ENCODE results near the gene LAMTOR4.

Gene LAMTOR4

GRCh38 chr7:100148559-100149328, at the start of gene LAMTOR4:
Gene LAMTOR4 (plus strand): TSS chr7:100148918. CDS start chr7:100148973, 55 bp downstream.
- DNase-seq: peak; percentile 93

DNA sequence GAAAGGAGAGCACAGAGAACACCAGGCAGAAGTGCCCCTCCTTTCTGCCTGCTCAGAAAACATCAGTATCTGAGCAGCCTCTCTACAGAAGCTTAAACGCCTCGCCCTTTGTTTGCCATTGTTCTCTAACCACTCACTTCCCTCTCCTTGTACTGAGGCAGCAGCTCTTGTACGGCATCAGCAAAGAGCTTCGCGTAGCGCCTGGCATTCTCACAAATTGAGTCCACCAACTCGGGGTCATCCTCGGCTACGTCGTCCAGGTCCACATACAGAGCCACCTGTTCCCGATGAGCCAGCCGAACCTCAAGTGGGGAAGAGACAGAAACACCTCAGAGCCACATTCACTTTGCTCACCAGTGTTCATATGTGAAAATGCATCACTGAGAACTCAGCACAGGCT, 49.3 kb upstream of the LAMTOR4 start:
- DNase-seq: no peak

- DNase-seq: peak; percentile 79
Observed at GRCh38 chr7:100100420-100101015, 48.2 kb upstream of the LAMTOR4 start.

- DNase-seq: peak; percentile 92
Observed at GRCh38 chr7:100101016-100101862, 47.5 kb upstream of the LAMTOR4 start, which contains the start of the genes AP4M1 and MCM7. Gene AP4M1 (plus strand): TSS chr7:100101643. CDS start chr7:100101715, 72 bp downstream. Gene MCM7 (minus strand): TSS chr7:100101397. CDS start chr7:100101294, 103 bp downstream.

GRCh38 chr7:100102950-100103840, 45.5 kb upstream of the LAMTOR4 start:
- DNase-seq: no peak

GRCh38 chr7:100105534-100105933, 43.2 kb upstream of the LAMTOR4 start:
- no peak for DNase-seq

DNA sequence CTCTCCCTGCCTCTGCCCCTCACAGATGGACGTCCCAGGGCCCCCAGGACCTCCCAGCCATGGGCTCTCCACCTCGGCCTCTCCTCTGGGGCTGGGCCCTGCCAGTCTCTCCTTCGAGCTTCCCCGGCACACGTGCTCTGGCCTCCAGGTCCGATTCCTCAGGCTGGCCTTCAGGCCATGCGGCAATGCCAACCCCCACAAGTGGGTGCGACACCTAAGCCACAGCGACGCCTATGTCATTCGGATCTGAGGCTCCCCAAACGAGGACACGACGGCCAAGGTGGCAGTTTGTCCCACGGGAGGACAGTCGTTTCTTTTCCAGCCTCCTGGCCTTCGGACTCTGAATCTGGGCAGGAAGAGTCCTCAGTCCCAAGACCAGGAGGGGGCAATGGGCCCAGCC, 42.1 kb upstream of the LAMTOR4 start:
- DNase-seq: no peak

DNA sequence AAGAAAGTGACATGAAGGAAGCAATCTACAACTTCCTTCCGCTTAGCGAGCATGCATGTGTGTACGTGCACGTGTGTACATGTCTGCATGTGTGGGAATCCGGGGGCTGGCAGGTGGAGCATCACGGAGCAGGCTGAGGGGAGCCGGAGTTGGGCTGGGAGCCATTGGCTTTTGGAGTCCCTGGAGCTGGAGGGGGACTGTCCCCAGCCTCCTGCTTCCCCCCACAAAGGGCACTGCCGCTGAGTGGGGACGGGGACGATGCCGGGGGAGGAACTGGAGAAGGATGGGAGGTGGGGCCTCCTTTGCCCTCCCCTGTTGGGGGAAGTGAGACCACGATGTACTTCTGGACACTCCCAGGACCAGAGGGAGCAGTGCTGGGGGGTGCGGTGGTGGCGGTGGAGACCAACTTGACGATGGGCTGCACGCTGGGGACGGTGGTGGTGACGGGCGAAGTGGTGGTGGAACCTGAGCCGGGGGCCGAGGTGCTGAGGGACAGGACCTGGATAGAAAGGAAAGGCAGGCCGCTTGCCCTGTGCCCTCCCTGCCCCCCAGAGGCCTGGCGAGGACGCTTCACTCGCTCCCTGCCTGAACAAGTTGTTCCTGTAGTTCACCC, 41.5 kb upstream of the LAMTOR4 start:
- no peak for DNase-seq

- DNase-seq: no peak
Observed at GRCh38 chr7:100107890-100108289, 40.8 kb upstream of the LAMTOR4 start.

DNA sequence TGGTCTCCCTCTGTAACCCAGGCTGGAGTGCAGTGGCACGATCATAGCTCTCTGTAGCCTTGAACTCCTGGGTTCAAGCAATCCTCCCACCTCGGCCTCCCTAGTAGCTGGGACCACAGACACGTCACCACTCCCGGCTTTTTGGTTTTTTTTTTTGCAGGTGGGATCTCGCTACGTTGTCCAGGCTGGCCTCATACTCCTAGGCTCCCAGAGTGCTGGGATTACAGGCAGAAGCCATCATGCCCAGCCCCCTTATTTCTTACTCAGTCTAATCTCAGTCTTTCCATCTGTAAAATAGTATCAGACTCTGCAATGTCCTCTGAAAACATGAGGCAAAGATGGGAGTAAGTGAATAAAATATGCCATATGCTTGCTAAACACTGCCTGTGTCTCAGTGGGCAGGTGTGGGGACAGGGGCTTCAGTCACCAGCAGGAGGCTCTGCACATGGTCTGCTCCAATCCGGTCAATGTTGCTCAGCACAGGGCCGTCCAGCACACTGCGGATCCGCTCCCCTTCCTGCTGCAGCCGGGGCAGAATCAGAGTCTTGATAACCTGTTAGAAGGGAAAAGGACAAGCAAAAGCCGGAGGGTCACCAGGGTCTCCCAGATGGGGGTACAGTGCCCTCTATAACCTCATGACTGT, 39.1 kb upstream of the LAMTOR4 start:
- DNase-seq: no peak

GRCh38 chr7:100111156-100111555, 37.6 kb upstream of the LAMTOR4 start:
- no peak for DNase-seq

DNA sequence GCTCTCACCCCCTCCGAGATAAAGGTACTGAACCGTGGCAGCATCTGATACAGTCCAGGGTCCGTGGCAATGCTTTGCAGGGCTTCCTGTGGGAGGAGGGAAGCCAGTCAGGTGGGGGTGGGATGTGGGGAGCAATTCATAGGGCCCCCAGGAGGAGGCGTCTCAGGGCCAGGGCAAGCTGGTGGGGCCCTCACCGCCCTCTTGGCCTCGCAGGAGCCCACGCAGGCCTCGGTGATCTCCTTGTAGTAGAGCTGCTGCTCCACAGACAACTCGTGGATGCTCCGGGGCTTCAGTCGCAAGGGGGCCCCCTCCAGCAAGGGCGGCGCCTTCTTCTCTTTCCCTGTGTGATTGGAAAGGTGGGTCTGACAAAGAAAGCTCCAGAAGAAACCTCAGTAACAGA, 36.8 kb upstream of the LAMTOR4 start:
- no peak for DNase-seq

DNA sequence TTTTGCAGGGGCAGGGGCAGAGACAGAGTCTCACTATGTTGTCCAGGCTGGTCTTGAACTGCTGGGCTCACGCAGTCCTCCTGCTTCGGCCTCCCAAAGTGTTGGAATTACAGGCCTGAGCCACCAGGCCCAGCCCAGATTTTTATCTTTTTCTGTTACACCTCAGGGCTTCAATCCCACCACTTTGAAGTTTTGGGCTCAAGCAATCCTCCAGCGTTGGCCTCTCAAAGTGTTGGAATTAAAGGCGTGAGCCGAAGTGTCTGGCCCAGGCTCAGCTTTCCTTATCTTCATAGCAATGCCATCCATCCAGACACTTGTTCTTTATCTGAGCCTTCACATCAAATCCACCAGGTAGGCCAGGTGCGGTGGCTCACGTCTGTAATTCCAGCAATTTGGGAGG, 33.7 kb upstream of the LAMTOR4 start:
- DNase-seq: no peak

DNA sequence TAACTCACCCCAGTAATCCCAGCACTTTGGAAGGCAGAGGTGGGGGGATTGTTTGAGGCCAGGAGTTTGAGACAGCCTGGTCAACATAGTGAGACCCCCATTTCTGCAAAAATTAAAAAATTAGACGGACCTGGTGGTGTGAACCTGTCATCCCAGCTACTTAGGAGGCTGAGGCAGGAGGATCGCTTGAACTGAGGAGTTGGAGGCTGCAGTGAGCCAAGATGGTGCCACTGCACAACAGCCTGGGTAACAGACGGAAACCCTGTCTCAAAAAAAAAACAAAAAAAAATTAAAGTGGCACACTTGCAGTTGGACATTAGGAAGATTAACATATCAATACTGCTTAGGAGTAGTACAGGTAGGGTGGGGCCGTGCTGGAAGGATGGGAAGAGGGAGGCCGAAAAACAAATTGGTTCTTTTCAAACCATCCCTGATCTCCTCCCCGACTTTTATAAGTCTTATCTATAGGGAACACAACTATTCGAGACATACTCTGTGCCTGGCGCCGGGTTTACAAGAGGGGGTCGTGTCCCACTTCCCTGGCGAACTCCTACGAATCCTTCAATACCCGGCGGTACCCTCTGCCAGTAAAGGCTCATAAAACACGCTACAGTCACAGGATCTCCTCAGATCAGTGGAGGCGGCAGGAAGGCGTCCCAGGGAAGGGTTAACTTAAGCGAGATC, 30.2 kb upstream of the LAMTOR4 start:
- no peak for DNase-seq

DNA sequence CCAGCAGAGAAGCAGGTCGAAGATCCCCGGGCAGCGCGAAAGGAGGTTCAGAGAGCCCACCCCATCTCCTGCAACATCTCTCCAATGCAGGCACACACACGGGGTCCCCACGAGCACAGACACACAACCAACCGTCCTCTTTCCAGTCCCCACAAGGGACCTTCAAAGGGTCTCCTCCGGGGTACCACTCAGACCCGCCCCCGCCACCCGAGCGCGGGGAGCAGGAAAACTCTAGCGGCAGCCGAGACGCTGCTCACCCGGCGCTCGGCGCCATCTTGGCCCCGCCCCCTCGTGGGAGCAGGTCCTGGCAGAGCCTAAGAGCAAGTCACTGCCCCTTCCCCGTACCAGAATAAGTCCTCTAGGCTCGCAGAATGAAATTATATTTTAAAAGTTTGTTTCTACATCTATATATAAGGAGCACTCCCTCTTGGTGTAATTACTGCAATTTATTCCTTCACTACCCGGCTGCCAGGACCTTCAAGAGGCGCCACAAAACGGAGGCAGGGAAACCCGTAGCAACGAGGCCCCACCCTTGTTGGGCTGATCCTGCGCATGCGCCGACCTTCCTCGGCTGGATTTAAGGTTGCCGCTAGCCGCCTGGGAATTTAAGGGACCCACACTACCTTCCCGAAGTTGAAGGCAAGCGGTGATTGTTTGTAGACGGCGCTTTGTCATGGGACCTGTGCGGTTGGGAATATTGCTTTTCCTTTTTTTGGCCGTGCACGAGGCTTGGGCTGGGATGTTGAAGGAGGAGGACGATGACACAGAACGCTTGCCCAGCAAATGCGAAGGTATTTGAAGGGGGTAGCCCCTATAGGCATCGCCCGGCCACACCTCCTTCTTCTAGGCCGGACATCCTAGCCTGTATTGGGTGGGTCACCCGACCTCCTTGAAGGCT, 29.4 kb upstream of the LAMTOR4 start, which contains the start of the genes CNPY4 and TAF6:
Gene CNPY4, plus strand, starts transcription at position 563 of the 898 bp plus-strand sequence. Its CDS starts 111 bp downstream, at position 674.
Gene TAF6, minus strand, starts transcription at position 287 of the 898 bp plus-strand sequence. CDS start 5,149 bp downstream, outside the sequence.
- DNase-seq: peak; percentile 93

DNA sequence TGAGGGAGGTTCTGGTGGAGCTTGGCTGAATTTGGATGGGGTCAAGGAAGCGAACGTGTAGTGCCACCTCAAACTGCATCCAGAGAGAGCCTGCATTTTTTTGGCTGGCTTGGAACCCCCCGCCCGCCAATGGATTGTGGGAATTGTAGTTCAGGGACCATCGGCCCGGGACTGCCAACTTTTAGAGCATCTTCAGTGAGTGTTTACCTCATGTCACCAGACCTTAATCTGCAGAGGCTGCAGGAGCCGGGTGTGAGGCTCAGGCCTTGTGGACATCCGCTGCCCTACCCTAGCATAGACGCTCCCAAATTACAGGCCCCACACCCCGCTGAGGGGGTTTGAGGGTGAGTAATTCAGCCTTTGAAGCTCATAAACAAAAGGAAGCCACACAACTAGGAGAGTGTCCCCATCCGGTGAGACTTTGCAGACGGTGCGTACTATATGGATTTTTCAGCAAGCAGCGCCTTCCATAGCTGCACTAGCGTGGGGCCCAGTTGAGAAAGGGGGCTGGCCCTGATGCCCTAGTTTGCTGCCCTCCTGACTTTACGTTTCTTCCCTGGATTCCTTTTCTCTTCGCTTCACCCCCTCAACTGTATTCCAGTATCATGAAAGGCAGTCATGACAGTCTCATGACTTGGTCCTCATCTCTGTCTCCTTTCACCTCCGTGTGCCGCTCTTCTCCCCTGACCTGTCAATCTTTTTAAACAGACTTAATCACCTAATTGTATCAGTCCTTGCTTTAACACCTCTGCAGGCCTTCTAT, 28.6 kb upstream of the LAMTOR4 start:
- peak; percentile 54 for DNase-seq

GRCh38 chr7:100120733-100121036, 28.0 kb upstream of the LAMTOR4 start:
- DNase-seq: no peak

GRCh38 chr7:100122067-100122466, 26.7 kb upstream of the LAMTOR4 start:
- no peak for DNase-seq

- no peak for DNase-seq
Observed at GRCh38 chr7:100122568-100122967, 26.1 kb upstream of the LAMTOR4 start.
